H1 (cell line): ENCODE data around the gene TYRP1. TPM values are rescaled to one million over a fixed set of nuclear protein-coding genes. Genes with fewer than 3 reads are reported as not detected.

Experiments
- CHD7 ChIP-seq: fragments of 300-600 bp; sonication (generic); IDR thresholded peaks from 2 replicates; pipeline ENCODE4 v1.7.1; 2012; ENCODE audit warnings: low read length, moderate library complexity, mild to moderate bottlenecking, inconsistent platforms; ENCODE audit not compliant: insufficient replicate concordance
- SP2 ChIP-seq: IDR thresholded peaks from 2 replicates; pipeline ENCODE4 v1.6.1; 2012; ENCODE audit warnings: mild to moderate bottlenecking, low read length, inconsistent platforms
- polyA plus RNA-seq, 7 experiments: library from polyadenylated mRNA; depleted of rRNA in 3 of 7; stranded (reverse) in 5 of 7; unstranded in 2 of 7; fragments of >200 nt in 5 of 7; fragments of 200-250 nt in 2 of 7; gene quantifications; 1 replicate in 5 of 7; 2 replicates in 1 of 7; 4 replicates in 1 of 7; pipeline versions ENCODE4 v1.2.1 to v1.2.3, GENCODE V29; 2011 to 2013; ENCODE audit warnings: missing spikeins in 2 of 7, mixed read lengths in 2 of 7
- total RNA-seq: library from RNA; stranded (reverse); fragmentation: NEBNext Ultra II Directional; extraction: Animal tissue kit (Norgen Biotek cat#: 25700); gene quantifications from 2 replicates; pipeline ENCODE4 v1.2.1, GENCODE V29; 2021

Gene TYRP1
- total and polyA plus RNA-seq, 2 of the 8 experiments (the other 6 are each of a cell fraction or from before 2014, with no cell fraction given): 0.15 TPM; not detected in 1

GRCh38 chr9:12657998-12658397 is 35.2 kb upstream of the TYRP1 start (continued):
- TF ChIP-seq CHD7: no peak
- TF ChIP-seq SP2: no peak
